DLD1 (cell line): ENCODE measurements around the gene PROCA1.
"Not testable (repeated sequence)": the region's sequence is repeated elsewhere in the genome, so short reads cannot be mapped to it uniquely, and the experiment has no call there.

ENCODE experiments used
- in situ Hi-C: cut with HindIII; loops from 2 replicates; pipeline ENCODE4 v1.10.0; 2017; ENCODE audit warnings: low sequenced_read_pairs

The PROCA1 gene

DNA sequence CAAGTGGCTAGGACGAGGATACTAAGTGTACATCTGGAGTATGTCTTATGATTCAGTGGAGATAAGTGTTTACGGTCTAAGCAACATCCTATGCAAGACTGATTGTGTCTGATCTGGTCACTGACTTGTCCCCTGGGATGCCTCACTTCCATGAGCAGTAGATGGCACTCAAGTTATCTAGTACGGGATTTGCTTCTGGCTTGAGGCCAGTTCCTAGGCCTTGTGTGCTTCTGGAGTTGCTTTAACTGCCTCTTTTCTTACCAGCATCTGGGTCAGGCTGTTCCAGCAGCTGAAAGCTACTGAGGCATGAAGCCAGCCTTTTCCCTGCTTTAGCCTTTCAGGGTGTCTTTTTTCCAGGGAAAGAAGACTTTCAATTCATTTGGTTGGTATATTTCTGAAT, 26.7 kb downstream of the PROCA1 start:
- in situ Hi-C loops, result no loop called here

- in situ Hi-C loops, result no loop called here
Observed at GRCh38 chr17:28682655-28683054, 29.0 kb downstream of the PROCA1 start.

DNA sequence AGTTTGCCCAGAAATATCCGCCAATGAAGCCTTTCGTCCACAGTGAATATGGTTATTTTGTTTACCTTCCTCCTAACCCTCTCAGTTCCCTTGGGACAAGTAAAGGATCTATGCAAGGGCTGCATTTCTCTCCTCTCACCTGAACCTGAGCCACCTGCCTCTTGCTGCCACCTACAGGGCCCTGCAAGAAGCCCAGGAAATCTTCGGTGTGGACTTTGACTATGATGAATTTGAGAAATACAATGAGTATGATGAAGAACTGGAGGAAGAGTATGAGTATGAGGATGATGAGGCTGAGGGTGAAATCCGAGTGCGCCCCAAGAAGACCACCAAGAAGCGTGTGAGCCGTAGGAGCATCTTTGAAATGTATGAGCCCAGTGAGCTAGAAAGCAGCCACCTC, 35.7 kb downstream of the PROCA1 start:
- in situ Hi-C loops, result no loop called here

- in situ Hi-C loops, result no loop called here
Observed at GRCh38 chr17:28675490-28675889, 36.2 kb downstream of the PROCA1 start.

DNA sequence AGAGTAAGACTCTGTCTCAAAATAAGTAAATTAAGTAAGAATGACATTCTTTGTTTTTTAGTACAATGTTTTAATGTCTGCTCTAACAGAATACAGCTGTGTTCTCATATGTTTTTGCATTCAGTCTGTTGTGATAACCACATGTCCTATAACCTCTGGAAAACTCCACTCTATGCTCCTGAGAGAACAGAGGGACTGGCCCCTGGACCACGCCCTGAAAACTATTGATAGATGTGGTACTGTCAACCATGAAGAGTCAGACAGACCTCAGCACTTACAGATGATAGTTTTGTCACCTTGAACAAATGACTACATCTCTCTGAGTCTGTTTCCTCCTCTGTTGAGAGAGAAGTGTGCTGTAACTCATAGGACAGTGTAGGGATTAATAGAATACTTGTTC, 41.8 kb downstream of the PROCA1 start:
- in situ Hi-C loops, result no loop called here

GRCh38 chr17:28667870-28668269, 43.8 kb downstream of the PROCA1 start:
- in situ Hi-C loops, result no loop called here

- in situ Hi-C loops, result no loop called here
Observed at GRCh38 chr17:28665994-28666393, 45.7 kb downstream of the PROCA1 start.

DNA sequence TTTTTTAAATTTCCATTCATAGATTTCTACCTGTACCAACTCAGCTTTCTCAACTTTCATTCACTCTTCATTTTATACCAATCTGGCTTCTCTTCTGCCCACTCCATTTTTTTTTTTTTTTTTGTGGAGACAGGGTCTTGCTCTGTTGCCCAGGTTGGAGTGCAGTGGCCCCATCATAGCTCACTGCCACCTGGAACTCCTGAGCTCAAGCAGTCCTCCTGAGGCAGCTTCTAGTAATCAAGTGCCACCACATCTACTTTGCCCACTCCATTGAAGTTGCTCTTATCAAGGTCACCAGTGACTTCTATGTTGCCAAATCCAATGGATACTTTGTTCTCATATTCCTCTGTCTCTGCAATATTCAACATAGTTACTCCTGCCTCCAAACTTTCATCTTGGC, 48.0 kb downstream of the PROCA1 start:
- in situ Hi-C loops, result no loop called here

GRCh38 chr17:28662527-28662829, 49.2 kb downstream of the PROCA1 start:
- in situ Hi-C loops, result no loop called here

DNA sequence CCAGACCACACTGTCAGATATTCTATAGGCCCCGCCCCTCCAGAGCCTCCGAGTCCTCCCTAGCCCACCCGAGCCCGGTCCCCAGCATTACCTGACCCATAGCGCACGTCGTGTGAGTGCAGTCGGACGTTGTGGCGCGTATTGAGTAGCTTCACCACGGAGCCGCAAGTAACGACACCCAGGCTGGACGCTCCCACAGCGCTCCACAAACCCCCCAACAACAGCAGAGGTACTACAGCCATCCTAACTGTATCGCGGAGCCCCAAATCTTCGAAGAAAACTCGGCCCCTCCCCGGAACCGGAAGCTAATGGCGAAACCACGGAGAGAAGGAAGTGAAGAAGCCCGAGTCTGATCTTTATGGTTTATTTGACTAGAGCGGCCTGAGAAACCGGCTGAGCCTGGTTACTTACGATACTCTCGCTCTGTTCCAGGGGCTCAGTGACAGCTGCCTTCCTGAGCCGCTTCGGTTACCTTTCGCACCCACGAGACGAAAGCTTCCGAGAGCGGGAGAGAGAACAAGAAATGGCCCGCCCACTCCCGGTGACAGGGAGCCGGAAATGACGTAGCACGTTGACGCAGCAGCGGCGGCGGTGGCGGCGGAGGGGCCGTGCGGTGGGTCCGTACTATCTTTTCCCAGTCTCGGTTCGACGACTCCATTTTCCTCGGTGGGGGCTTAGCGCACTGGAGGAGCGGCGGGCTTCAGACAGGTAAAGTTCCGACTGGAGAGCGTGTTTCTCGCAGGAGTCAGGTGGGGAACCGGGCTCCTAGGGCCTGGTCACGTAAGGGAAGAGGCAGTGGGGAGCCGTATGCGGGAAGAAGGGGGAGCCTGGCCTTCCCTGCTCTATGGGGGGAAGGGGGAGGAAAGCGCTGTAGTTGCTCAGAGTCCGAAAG, 49.8 kb downstream of the PROCA1 start, which contains the start of the genes SDF2 and SUPT6H:
TSS of gene SDF2 (minus strand) at position 272 of the 892 bp plus-strand sequence. CDS start at position 242, 30 bp downstream.
TSS of gene SUPT6H (plus strand) at position 571 of the 892 bp plus-strand sequence. CDS start 11,197 bp downstream, outside the sequence.
- in situ Hi-C loops, result no loop called here

GRCh38 chr17:28659497-28659881, 52.2 kb downstream of the PROCA1 start:
- in situ Hi-C loops, result not testable (repeated sequence)

DNA sequence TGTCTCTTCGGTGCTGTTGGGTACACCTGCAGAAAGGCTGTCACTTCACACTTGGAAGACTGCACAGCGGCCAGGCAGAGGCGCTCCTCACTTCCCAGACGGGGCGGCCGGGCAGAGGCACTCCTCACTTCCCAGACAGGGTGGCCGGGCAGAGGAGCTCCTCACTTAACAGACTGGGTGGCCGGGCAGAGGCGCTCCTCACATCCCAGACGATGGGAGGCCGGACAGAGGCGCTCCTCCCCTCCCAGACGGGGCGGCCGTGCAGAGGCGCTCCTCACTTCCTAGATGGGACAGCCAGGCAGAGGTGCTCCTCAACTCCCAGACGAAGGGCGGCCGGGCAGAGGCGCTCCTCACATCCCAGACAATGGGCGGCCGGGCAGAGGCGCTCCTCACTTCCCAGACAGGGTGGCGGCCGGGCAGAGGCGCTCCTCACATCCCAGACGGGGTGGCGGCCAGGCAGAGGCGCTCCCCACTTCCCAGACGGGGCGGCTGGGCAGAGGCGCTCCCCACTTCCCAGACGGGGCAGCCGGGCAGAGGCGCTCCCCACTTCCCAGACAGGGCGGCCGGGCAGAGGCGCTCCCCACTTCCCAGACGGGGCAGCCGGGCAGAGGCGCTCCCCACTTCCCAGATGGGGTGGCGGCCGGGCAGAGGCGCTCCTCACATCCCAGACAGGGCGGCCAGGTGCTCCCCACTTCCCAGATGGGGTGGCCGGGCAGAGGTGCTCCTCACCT, 52.8 kb downstream of the PROCA1 start:
- in situ Hi-C loops, result not testable (repeated sequence)

DNA sequence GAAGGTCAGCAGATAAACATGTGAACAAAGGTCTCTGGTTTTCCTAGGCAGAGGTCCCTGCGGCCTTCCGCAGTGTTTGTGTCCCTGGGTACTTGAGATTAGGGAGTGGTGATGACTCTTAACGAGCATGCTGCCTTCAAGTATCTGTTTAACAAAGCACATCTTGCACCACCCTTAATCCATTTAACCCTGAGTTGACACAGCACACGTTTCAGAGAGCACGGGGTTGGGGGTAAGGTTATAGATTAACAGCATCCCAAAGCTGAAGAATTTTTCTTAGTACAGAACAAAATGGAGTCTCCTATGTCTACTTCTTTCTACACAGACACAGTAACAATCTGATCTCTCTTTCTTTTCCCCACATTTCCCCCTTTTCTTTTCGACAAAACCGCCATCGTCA, 53.3 kb downstream of the PROCA1 start:
- in situ Hi-C loops, result not testable (repeated sequence)

DNA sequence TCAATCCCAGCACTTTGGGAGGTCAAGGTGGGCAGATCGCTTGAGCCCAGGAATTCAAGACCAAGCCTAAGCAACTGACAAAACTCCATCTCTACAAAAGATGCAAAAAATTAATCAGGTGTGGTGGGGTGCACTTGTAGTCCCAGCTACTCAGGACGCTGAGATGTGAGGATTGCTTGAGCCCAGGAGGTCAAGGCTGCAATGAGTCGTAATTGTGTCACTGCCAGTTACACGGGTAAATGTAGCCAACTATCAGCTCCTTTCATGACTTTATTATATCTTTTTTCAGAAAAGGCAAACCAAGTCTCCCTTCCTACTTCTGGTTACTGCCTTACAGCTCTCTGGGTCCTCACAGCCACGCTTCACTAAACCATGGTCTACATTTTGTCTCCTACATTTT, 53.9 kb downstream of the PROCA1 start:
- in situ Hi-C loops, result no loop called here

GRCh38 chr17:28655160-28655559, 56.5 kb downstream of the PROCA1 start:
- in situ Hi-C loops, result no loop called here
